ENCODE measurements around the gene MINDY4B. TPM values are rescaled to one million over a fixed set of nuclear protein-coding genes. Genes with fewer than 3 reads are reported as not detected.

The MINDY4B gene
- total RNA-seq, 1 donor from 2014 or later: not detected

GRCh38 chr3:150913133-150913922, 8.1 kb upstream of the MINDY4B start:
- H3K9me3 Mint-ChIP-seq: no peaks in the 10 kb centered on the region
- H3K27me3 Mint-ChIP-seq (ENCODE audit: low read depth): no peaks in the 10 kb centered on the region
- no peaks in the 10 kb centered on the region for H3K4me1 Mint-ChIP-seq
- no peak overlapping the region for H3K4me3 Mint-ChIP-seq
- TF ChIP-seq CTCF (conservative IDR thresholded peaks at IDR 0.05): no peak
- DNase-seq (ENCODE audit: low read depth, low spot score): no peak
- no peak overlapping the region for H3K27ac Mint-ChIP-seq (ENCODE audit: unreplicated experiment)
- no peaks in the 10 kb centered on the region for H3K36me3 Mint-ChIP-seq (ENCODE audit: low read depth)

- Mint-ChIP-seq H3K4me3 (no peak overlapping the region), H3K36me3 (ENCODE audit: low read depth) (no peaks in the 10 kb centered on the region), H3K27me3 (ENCODE audit: low read depth) (no peaks in the 10 kb centered on the region), H3K27ac (ENCODE audit: unreplicated experiment) (no peak overlapping the region), H3K9me3 (no peaks in the 10 kb centered on the region), H3K4me1 (no peaks in the 10 kb centered on the region)
- DNase-seq (ENCODE audit: low read depth, low spot score): no peak
- TF ChIP-seq CTCF (conservative IDR thresholded peaks at IDR 0.05): no peak
These were observed 7.3 kb upstream of the MINDY4B start for GRCh38 chr3:150912501-150912900.

- Mint-ChIP-seq H3K27ac (ENCODE audit: unreplicated experiment) (no peak overlapping the region), H3K27me3 (ENCODE audit: low read depth) (no peaks in the 10 kb centered on the region), H3K4me3 (no peak overlapping the region), H3K4me1 (no peaks in the 10 kb centered on the region), H3K9me3 (no peaks in the 10 kb centered on the region), H3K36me3 (ENCODE audit: low read depth) (no peaks in the 10 kb centered on the region)
- no peak for DNase-seq (ENCODE audit: low read depth, low spot score)
- no peak for TF ChIP-seq CTCF (conservative IDR thresholded peaks at IDR 0.05)
These were observed 6.5 kb upstream of the MINDY4B start for GRCh38 chr3:150911771-150912170.

- Mint-ChIP-seq H3K4me1 (no peaks in the 10 kb centered on the region), H3K36me3 (ENCODE audit: low read depth) (no peaks in the 10 kb centered on the region), H3K4me3 (no peak overlapping the region), H3K9me3 (no peaks in the 10 kb centered on the region), H3K27me3 (ENCODE audit: low read depth) (peaks cover 4% of the 10 kb centered on the region), H3K27ac (ENCODE audit: unreplicated experiment) (no peak overlapping the region)
- no peak for DNase-seq (ENCODE audit: low read depth, low spot score)
- no peak for TF ChIP-seq CTCF (conservative IDR thresholded peaks at IDR 0.05)
These were observed 1.2 kb upstream of the MINDY4B start for GRCh38 chr3:150906461-150906860.

- H3K27ac Mint-ChIP-seq (ENCODE audit: unreplicated experiment): no peak overlapping the region
- no peaks in the 10 kb centered on the region for H3K36me3 Mint-ChIP-seq (ENCODE audit: low read depth)
- TF ChIP-seq CTCF (conservative IDR thresholded peaks at IDR 0.05): no peak
- H3K9me3 Mint-ChIP-seq: no peaks in the 10 kb centered on the region
- peaks cover 4% of the 10 kb centered on the region for H3K27me3 Mint-ChIP-seq (ENCODE audit: low read depth)
- no peaks in the 10 kb centered on the region for H3K4me1 Mint-ChIP-seq
- DNase-seq (ENCODE audit: low read depth, low spot score): no peak
- H3K4me3 Mint-ChIP-seq: no peak overlapping the region
These were observed 507 bp upstream of the MINDY4B start for GRCh38 chr3:150905746-150906145.

All from neural crest cell (in vitro differentiated cells).